GM12891 (cell line): Measurements from ENCODE around the gene NR2F1-AS1.

Source experiments
- POLR2A ChIP-seq: IDR thresholded peaks from 2 replicates; pipeline ENCODE4 v1.6.1; 2011; ENCODE audit warnings: low read depth, low read length, control low read depth
- POLR2AphosphoS5 ChIP-seq: IDR thresholded peaks from 2 replicates; pipeline ENCODE4 v1.6.1; 2011; ENCODE audit warnings: low read depth, low read length, control low read depth
- SPI1 ChIP-seq: IDR thresholded peaks from 2 replicates; pipeline ENCODE4 v1.6.1; 2011; ENCODE audit warnings: low read depth, low read length, control low read depth
- TAF1 ChIP-seq: IDR thresholded peaks from 2 replicates; pipeline ENCODE4 v1.6.1; 2011; ENCODE audit warnings: low read depth, low read length, control low read depth

DNA sequence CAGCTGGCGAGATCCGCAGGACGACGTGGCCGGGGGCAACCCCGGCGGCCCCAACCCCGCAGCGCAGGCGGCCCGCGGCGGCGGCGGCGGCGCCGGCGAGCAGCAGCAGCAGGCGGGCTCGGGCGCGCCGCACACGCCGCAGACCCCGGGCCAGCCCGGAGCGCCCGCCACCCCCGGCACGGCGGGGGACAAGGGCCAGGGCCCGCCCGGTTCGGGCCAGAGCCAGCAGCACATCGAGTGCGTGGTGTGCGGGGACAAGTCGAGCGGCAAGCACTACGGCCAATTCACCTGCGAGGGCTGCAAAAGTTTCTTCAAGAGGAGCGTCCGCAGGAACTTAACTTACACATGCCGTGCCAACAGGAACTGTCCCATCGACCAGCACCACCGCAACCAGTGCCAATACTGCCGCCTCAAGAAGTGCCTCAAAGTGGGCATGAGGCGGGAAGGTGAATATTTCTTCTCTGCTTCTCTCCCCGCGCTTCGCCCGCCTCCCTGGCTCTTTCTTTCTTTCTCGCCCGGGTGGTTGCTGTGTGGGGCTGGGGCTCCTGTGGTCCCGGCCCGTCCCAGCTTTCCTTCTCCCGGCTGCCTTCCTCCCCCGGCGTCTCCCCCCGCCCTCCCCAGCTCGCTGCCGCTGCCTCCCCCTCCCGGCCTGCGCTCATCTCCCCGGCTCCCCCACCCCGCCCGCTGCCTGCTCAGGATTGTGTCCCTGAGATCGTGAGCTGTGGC lies 4.2 kb upstream of the NR2F1-AS1 start:
- no peak for TF ChIP-seq POLR2A
- TF ChIP-seq POLR2AphosphoS5 = no peak
- TF ChIP-seq TAF1 = no peak
- TF ChIP-seq SPI1 = no peak
